GM21529 (cell line): ENCODE results near the gene WDR86.

Source experiments
- ATAC-seq: cut with Tn5 transposase; IDR thresholded peaks from one replicate; pipeline ENCODE4 v1.9.1; 2021; ENCODE audit not compliant: unreplicated experiment

Gene WDR86

GRCh38 chr7:151381348-151382078 is 28.3 kb downstream of the WDR86 start:
- no peak for ATAC-seq

GRCh38 chr7:151381098-151381347 is 28.8 kb downstream of the WDR86 start:
- ATAC-seq = no peak

DNA sequence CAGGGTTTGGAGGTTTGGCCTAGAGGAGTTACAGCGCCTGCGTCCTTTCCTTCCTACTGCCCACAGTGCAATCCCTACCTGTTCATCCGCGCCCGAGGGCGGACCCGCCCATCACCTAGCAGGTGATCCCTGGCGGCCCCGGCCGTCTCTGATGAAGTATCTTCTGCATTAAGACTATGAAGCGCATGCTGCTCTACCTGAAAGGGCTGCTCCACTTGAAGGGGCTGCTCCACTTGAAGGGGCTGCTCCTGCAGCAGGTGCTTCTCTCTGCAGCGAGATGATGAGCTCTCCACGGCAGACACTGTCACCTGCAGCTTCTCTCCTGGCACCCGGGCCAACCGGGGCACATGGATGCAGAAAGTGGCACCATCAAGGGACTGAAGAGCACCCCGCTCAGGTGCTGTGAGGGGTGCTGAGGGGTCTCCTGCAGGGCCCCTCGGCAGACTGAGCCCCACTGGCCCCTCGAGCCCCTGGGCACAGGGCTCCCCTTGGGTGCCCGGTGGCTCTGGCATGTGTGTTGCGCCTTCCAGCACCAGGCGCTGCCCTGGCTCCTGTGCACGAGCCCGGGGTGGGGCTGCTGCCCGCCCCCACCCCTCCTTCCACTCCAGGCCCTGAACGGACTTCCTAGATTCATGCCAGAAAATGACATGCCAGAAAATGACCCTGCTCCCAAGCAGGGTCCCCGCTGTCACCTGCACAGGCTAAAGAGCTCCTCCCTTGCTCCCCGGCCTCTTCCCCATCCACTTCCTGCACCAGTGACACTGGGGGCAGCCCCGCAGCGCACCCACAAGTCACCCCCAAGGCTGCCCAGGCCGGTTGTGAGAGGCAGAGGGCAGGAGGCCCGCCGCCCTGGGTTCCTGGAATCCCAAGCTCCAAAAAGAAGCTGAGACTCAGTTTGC is 29.4 kb downstream of the WDR86 start:
- no peak for ATAC-seq

DNA sequence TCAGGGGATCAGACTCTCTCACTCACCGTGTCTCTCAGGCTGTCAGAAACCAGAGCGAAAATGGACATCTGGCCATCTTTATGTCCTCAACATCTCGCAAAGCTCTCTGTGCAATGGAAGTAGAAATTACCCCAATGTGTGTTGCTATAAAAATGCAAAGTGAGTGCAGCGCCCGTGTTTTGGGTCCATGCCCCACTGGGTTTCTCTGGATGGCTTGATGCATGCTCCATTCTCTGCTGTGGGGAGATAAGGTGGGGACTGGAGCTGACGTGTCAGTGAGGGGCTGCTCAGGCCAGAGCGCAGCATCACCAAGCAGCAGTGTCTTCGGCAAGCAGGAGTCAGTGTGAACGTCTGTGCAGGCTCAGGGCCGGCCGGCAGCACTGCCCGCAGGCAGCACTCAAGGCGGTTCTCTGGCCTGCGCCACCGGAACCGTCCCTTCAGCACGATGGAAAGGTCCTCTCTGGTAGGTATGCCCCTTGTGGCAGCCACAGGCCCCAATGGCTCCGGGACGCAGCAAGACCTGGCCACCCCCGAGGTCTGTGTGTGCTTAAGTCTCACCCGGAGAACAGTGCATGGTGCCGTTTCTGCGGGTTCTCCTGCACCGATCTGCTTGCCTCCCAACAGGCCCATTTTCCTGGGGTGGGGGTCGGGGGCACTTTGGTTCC is 30.2 kb downstream of the WDR86 start:
- ATAC-seq = no peak

DNA sequence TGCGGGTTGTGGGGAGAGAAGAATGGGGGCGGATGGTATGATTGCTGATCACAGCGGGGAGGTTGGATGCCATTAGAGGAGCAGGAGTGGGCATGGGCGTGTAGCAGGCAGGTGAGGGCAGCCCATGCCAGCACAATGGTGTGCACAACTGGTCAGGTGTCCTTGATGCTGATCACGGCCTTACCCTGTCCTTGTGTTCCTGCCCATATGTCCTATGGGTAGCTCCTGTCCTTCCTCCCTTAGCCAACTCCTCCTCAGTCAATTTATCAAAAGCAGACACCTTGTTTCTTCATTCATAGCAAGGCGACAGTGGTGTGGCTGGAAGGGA is 30.7 kb downstream of the WDR86 start:
- ATAC-seq = no peak

GRCh38 chr7:151378496-151379192 is 31.2 kb downstream of the WDR86 start:
- no peak for ATAC-seq

GRCh38 chr7:151378011-151378410 is 31.8 kb downstream of the WDR86 start:
- ATAC-seq = no peak

DNA sequence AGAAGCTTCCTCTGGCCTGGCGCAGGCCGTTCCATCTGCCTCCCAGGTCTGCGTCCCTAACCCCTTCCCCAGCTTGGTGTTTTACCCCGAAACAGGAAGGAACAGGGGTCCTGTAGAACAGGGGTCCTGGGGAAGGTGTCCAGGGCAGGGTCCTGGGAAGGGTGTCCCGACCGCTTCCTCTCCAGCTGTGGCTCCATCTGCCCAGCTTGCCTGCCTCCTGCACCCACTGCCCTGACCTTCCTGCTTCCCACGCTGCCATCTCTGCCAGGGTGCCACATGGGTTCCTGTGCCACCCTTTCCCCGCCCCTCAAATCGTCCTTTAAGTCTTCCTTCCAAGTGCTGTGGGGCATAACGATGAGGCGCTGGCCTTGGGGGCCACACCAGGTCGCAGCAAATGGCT is 32.4 kb downstream of the WDR86 start:
- no peak for ATAC-seq

GRCh38 chr7:151376218-151376902 is 33.5 kb downstream of the WDR86 start:
- no peak for ATAC-seq

DNA sequence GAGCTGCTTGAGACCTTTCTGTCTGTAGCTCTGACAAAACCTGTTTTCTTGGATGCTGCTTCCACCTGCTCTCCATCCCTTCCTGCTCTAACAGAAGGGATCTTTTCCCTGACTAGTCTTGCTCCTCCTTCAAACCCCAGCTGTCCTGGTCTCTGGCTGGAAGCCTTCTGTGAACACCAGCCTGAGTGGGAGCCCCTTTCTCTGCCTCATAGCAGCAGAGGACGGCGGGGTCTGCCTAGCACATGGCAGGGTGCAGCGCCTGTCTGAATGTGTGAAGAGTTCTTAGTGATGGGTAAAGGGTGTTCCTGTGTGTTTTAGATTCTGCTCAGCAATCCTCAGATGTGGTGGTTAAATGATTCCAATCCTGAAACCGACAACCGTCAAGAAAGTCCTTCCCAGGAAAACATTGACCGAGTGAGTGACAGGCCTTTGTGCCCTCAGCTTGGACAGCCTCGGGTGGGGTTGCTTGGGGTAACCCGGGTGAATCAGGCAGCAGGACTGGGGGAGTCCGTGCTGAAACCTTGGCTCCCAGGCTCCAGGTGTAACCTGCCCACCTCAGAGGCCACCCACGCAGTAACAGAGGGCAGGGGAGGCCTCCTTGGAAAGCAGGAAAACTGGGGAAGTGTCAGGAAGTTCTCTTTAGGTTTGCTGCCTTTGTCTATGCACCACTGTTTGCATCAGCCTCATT is 34.2 kb downstream of the WDR86 start:
- ATAC-seq = no peak

DNA sequence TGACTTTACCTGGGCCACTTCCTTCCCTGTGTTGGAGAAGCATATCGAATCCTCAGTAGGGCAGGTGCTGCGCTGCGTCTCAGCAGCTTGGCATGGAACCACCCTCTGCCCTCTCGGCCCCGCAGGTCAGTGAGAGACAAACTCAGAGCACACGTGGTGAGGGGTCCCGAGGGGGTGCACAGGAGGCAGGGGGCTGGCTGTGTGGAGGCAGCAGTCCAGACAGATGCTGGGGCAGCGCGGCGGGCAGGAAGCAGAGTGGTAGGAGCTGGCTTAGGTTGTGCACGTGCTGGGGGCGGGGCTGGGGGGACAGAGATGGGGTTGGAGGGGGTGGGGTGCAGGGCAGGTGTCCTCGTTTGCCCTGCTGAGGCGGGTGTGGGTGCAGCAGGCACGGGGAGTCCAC is 35.1 kb downstream of the WDR86 start:
- ATAC-seq = no peak

DNA sequence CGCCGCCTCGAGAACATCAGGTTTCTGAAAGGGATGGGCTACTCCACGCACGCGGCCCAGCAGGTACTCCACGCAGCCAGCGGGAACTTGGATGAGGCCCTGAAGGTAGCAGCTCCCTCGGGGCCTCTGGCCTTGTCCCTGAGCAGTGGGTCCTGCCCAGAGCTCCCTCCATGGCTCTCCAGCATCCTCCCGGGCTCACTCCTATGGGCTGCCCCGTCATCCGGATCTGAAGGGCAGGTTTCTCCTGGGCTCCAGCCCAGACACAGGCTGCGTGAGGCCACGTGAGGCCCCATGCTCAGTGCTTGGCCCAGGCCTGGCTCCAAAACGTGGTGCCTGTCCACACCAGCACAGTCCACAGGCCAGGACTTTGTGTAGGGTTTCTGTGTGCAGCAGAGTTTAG is 35.7 kb downstream of the WDR86 start:
- ATAC-seq = no peak

GRCh38 chr7:151373599-151373998 is 36.2 kb downstream of the WDR86 start:
- no peak for ATAC-seq

DNA sequence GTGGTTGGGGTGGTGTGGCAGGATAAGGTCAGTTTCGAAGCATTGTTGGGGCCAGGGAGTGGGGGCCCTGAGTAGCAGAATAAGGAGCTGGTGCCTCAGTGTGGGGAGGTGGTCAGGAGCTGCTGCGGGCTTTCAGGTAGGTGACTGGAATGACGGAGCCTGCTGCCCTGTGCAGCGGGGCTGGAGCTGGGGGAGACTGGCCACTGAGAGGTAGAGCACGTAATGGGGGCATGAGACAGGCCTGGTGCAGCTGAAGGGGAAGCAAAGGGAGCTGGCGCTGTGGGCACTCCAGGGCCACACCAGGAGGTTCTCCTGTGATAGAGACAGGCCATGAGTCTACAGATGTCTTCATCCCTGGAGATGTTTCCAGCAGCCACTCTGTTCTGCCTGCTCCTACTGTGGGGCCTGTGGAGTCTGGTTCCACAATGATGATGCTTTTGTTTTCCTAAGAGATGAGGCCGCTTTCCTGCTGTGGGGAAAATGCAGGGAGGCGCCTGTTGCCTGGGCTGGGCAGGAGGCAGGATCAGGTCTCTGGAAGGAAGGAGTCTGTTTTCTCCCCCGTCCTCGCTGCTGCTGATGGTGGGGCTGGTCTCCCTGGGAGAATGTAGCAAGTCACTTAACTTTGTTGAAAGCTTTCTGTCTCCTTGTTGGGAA is 37.1 kb downstream of the WDR86 start:
- ATAC-seq = no peak

DNA sequence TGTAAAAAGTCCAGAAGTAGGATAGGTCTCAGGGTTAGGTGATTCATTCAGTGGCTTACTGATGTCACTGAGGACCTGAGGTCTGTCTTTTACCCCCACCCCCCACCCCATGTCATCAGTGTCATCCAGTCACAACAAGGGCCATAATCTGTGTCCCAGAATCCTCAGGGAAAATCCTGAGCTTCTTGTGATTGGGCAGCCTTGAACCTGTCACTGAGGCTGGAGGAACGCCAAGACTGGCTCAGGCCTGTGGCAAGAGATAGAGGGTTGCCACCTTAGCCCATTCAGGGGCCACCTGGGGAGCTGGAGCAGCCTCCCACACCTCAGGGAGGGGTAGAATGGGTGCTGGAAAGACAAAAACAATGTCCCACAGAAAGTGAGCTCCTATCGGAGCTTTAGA is 38.6 kb downstream of the WDR86 start:
- ATAC-seq = no peak

- peak; percentile 99 for ATAC-seq
Observed at GRCh38 chr7:151368136-151368571, 41.7 kb downstream of the WDR86 start.

- no peak for ATAC-seq
Observed at GRCh38 chr7:151367284-151367683, 42.6 kb downstream of the WDR86 start.

- ATAC-seq = no peak
Observed at GRCh38 chr7:151366880-151367222, 43.0 kb downstream of the WDR86 start.

GRCh38 chr7:151366166-151366879 is 43.5 kb downstream of the WDR86 start:
- ATAC-seq = no peak
